ENCODE results near the gene RBM47.

Gene RBM47

GRCh38 chr4:40395908-40396793 lies 233.5 kb downstream of the RBM47 start:
- no peak for TF ChIP-seq CTCF (IDR thresholded peaks at IDR 0.05)

GRCh38 chr4:40395166-40395900 lies 234.3 kb downstream of the RBM47 start:
- TF ChIP-seq CTCF (IDR thresholded peaks at IDR 0.05) = no peak

GRCh38 chr4:40394236-40394635 lies 235.4 kb downstream of the RBM47 start:
- TF ChIP-seq CTCF (IDR thresholded peaks at IDR 0.05) = no peak

- no peak for TF ChIP-seq CTCF (IDR thresholded peaks at IDR 0.05)
Measured at GRCh38 chr4:40389986-40390385, 239.7 kb downstream of the RBM47 start.

GRCh38 chr4:40388239-40388638 lies 241.4 kb downstream of the RBM47 start:
- no peak for TF ChIP-seq CTCF (IDR thresholded peaks at IDR 0.05)

- no peak for TF ChIP-seq CTCF (IDR thresholded peaks at IDR 0.05)
Measured at GRCh38 chr4:40380647-40381046, 249.0 kb downstream of the RBM47 start.

GRCh38 chr4:40379248-40379647 lies 250.4 kb downstream of the RBM47 start:
- TF ChIP-seq CTCF (IDR thresholded peaks at IDR 0.05) = no peak

Data from LNCAP (cell line).